Adrenal gland (tissue), 12 donors: ENCODE results near the gene KDM4C. TPM values are rescaled to one million over a fixed set of nuclear protein-coding genes. Genes with fewer than 3 reads are reported as not detected.

Source experiments
- DNase-seq, 7 donors: peaks; one replicate each; pipeline ENCODE4 v3.0.0-alpha.2; 2019 to 2020
- H3K27ac ChIP-seq, 5 donors: fragments of 200-600 bp; sonication (generic) in 4 of 5; 1 replicate in 3 of 5; 2 replicates in 2 of 5; pipeline versions ENCODE4 v1.5.1 to v1.8.0; 2016 to 2020; ENCODE audit warnings: mild to moderate bottlenecking in 1 of 5
- H3K27me3 ChIP-seq: fragments of 200-600 bp; 2 replicates; pipeline ENCODE4 v1.8.0; 2021
- H3K36me3 ChIP-seq, 2 donors: fragments of 200-600 bp; replicated peaks in 1 of 2; 1 replicate in 1 of 2; 2 replicates in 1 of 2; pipeline versions ENCODE4 v1.5.1 to v1.8.0; 2018 to 2022
- H3K4me1 ChIP-seq, 2 donors: fragments of 200-600 bp; replicated peaks in 1 of 2; 1 replicate in 1 of 2; 2 replicates in 1 of 2; pipeline versions ENCODE4 v1.5.1 to v1.8.0; 2018 to 2021
- H3K4me3 ChIP-seq, 4 donors: fragments of 200-600 bp; sonication (generic) in 3 of 4; one replicate each; pipeline ENCODE4 v1.5.1; 2016 to 2018
- H3K9me3 ChIP-seq, 3 donors: fragments of 200-600 bp; sonication (generic) in 1 of 3; replicated peaks in 1 of 3; 1 replicate in 2 of 3; 2 replicates in 1 of 3; pipeline versions ENCODE4 v1.5.1 to v1.8.0; 2016 to 2021
- CTCF ChIP-seq, 6 experiments: fragments of 450-650 bp in 4 of 6; fragments of 200-600 bp in 2 of 6; sonication (generic) in 1 of 6; IDR thresholded peaks; 1 replicate in 5 of 6; 2 replicates in 1 of 6; pipeline versions ENCODE4 v1.5.1 to v1.8.0; 2016 to 2021; ENCODE audit warnings: antibody characterized with exemption in 6 of 6, mild to moderate bottlenecking in 2 of 6, moderate library complexity in 1 of 6
- POLR2A ChIP-seq, 2 donors: fragments of 450-650 bp; IDR thresholded peaks; one replicate each; pipeline ENCODE4 v1.6.1; 2017; ENCODE audit warnings: antibody characterized with exemption in 2 of 2, mild to moderate bottlenecking in 2 of 2, moderate library complexity in 1 of 2
- WGBS, 4 donors: extraction: QIAGEN DNeasy Blood & Tissue Kit in 2 of 4; methylation state at CpG; one replicate each; pipeline versions ENCODE4 v1.1.5 to v1.1.7; 2013 to 2017; 5-methylcytosine and 5-hydroxymethylcytosine counted together
- intact Hi-C, 2 donors: fragments of 100-400 bp; cut with DNase I; formaldehyde crosslinking; loops; one replicate each; pipeline versions ENCODE4 v1.14.1 to v1.15.0; 2022 to 2023
- polyA plus RNA-seq, 3 donors: library from polyadenylated mRNA; stranded (reverse); fragments of 200-250 nt in 2 of 3; fragments of 350-450 nt in 1 of 3; fragmentation: Illumina TruSeq in 1 of 3; extraction: RNeasy Lipid Tissue Mini Kit (QIAGEN cat#74804) in 1 of 3; gene quantifications; one replicate each; pipeline ENCODE4 v1.2.3, GENCODE V29; 2013 to 2014
- total RNA-seq, 9 donors: library from RNA; depleted of rRNA in 4 of 9; stranded (reverse); fragments of >200 nt in 4 of 9; fragments of 120-200 nt in 1 of 9; fragmentation: NEBNext Ultra II Directional in 1 of 9; extraction: Animal tissue kit (Norgen Biotek cat#: 25700) in 1 of 9; gene quantifications; one replicate each; pipeline versions ENCODE4 v1.1.0 to v1.2.4, GENCODE V29; 2013 to 2023
- donor health status: healthy with polysubstance abuse.
- donor health status: Bipolar disorder and iron deficiency.
- donor health status: DM: yes; HTN: yes; CAD: no.
- donor health status: DM: no; HTN: no; CAD: no.
- donor health status: DM: no; HTN: no; CAD: no.
- donor health status: DM: yes; HTN: yes; CAD: no.

The KDM4C gene
- total and polyA plus RNA-seq, 12 donors, result 7.9 to 33.4 (median 23.3) TPM

GRCh38 chr9:6930827-6931226 lies 173.1 kb downstream of the KDM4C start:
- H3K9me3 ChIP-seq, result no peaks in the 10 kb centered on the region
- H3K4me3 ChIP-seq, result no peak overlapping the region
- DNase-seq, result no peak
- no peaks in the 10 kb centered on the region for H3K36me3 ChIP-seq
- H3K27ac ChIP-seq, result no peak overlapping the region
- peaks cover 0 to 15% of the 10 kb centered on the region in 2 donors for H3K4me1 ChIP-seq
- H3K27me3 ChIP-seq, result no peaks in the 10 kb centered on the region
- intact Hi-C loops, result no loop called here
- TF ChIP-seq CTCF (IDR thresholded peaks at IDR 0.05) (no peak), POLR2A (IDR thresholded peaks at IDR 0.05) (no peak)

GRCh38 chr9:6931913-6932312 lies 174.1 kb downstream of the KDM4C start:
- TF ChIP-seq CTCF (IDR thresholded peaks at IDR 0.05) (no peak), POLR2A (IDR thresholded peaks at IDR 0.05) (peak in 1 of 2 donors; percentile 76)

GRCh38 chr9:6936103-6936502 lies 178.3 kb downstream of the KDM4C start:
- TF ChIP-seq POLR2A (IDR thresholded peaks at IDR 0.05) (no peak), CTCF (IDR thresholded peaks at IDR 0.05) (no peak)
- intact Hi-C loops, result no loop called here
- H3K27me3 ChIP-seq, result no peaks in the 10 kb centered on the region
- no peak for DNase-seq
- H3K9me3 ChIP-seq, result no peaks in the 10 kb centered on the region
- H3K4me3 ChIP-seq, result no peak overlapping the region
- no peak overlapping the region for H3K27ac ChIP-seq
- H3K36me3 ChIP-seq, result no peaks in the 10 kb centered on the region
- WGBS, 4 donors, result 92 to 94% (median 93%) methylated on average over 1 of the region's 1 CpG
- peaks cover 0 to 3% of the 10 kb centered on the region in 2 donors for H3K4me1 ChIP-seq

More at GRCh38 chr9:6931913-6932312, 174.1 kb downstream of the KDM4C start:
- peak; percentile 56 to 95 (median 80) for DNase-seq
- Histone ChIP-seq H3K4me1 (peaks cover 0 to 15% of the 10 kb centered on the region in 2 donors), H3K9me3 (no peaks in the 10 kb centered on the region), H3K36me3 (no peaks in the 10 kb centered on the region), H3K4me3 (no peak overlapping the region), H3K27me3 (no peaks in the 10 kb centered on the region), H3K27ac (peak overlapping the region in 3 of 5 donors; percentile 80 to 87 (median 81))
- intact Hi-C loops, result no loop called here
- 43 to 62% (median 55%) methylated on average over 4 of the region's 4 CpGs for WGBS, 4 donors

GRCh38 chr9:6937209-6937608 lies 179.4 kb downstream of the KDM4C start:
- no peak for DNase-seq
- no peak for TF ChIP-seq POLR2A (IDR thresholded peaks at IDR 0.05)
- TF ChIP-seq CTCF (IDR thresholded peaks at IDR 0.05), result no peak
- Histone ChIP-seq H3K4me3 (no peak overlapping the region), H3K27ac (no peak overlapping the region), H3K27me3 (no peaks in the 10 kb centered on the region), H3K36me3 (no peaks in the 10 kb centered on the region), H3K9me3 (no peaks in the 10 kb centered on the region), H3K4me1 (peaks cover 0 to 3% of the 10 kb centered on the region in 2 donors)
- 95 to 98% (median 97%) methylated on average over 2 of the region's 2 CpGs for WGBS, 4 donors
- intact Hi-C loops, result no loop called here
